Gastrocnemius medialis (tissue), 4 donors: ENCODE measurements around the gene KCNK4.

Experiments
- CTCF ChIP-seq, 5 experiments: fragments of 450-650 bp in 3 of 5; fragments of 200-600 bp in 2 of 5; sonication (generic) in 2 of 5; IDR thresholded peaks in 4 of 5; conservative IDR thresholded peaks in 1 of 5; 1 replicate in 4 of 5; 2 replicates in 1 of 5; pipeline ENCODE4 v1.5.1; 2016 to 2019; ENCODE audit warnings: antibody characterized with exemption in 5 of 5, mild to moderate bottlenecking in 3 of 5, moderate library complexity in 3 of 5
- POLR2A ChIP-seq, 2 donors: fragments of 450-650 bp; IDR thresholded peaks; one replicate each; pipeline ENCODE4 v1.6.1; 2017; ENCODE audit warnings: antibody characterized with exemption in 2 of 2, mild to moderate bottlenecking in 2 of 2, moderate library complexity in 2 of 2

GRCh38 chr11:64244966-64245365 is 46.1 kb upstream of the KCNK4 start:
- TF ChIP-seq POLR2A (IDR thresholded peaks at IDR 0.05) (no peak), CTCF (IDR thresholded peaks at IDR 0.05 in 4 of 5, conservative IDR thresholded peaks at IDR 0.05 in 1 of 5) (no peak)
